GM12878 (cell line): Measurements from ENCODE around the gene ROCK2.

Source experiments
- BRCA1 ChIP-seq: IDR thresholded peaks from 2 replicates; pipeline ENCODE4 v1.6.1; 2011; ENCODE audit warnings: low read depth, low read length, improper control_type of control experiment
- CHD2 ChIP-seq: IDR thresholded peaks from 2 replicates; pipeline ENCODE4 v1.6.1; 2011; ENCODE audit warnings: low read depth, low read length, improper control_type of control experiment, borderline replicate concordance
- EGR1 ChIP-seq, 2 experiments: IDR thresholded peaks; 1 replicate in 1 of 2; 2 replicates in 1 of 2; pipeline ENCODE4 v1.6.1; 2011 to 2012; ENCODE audit warnings: low read depth in 2 of 2, low read length in 2 of 2, borderline replicate concordance in 1 of 2, mild to moderate bottlenecking in 1 of 2, moderate library complexity in 1 of 2
- MYC ChIP-seq: IDR thresholded peaks from 2 replicates; pipeline ENCODE4 v1.6.1; 2011; ENCODE audit warnings: mild to moderate bottlenecking, low read length, moderate library complexity, inconsistent platforms; ENCODE audit not compliant: insufficient read depth, insufficient replicate concordance, insufficient read length, severe bottlenecking
- NFIC ChIP-seq: IDR thresholded peaks from 2 replicates; pipeline ENCODE4 v1.6.1; 2012; ENCODE audit warnings: low read depth, mild to moderate bottlenecking, inconsistent platforms, low read length, moderate library complexity
- POLR2A ChIP-seq: IDR thresholded peaks from 2 replicates; pipeline ENCODE4 v1.6.1; 2011; ENCODE audit warnings: low read depth, mild to moderate bottlenecking, low read length
- RAD51 ChIP-seq: fragments of 450-650 bp; IDR thresholded peaks from 2 replicates; pipeline ENCODE4 v1.6.1; 2016; ENCODE audit warnings: moderate library complexity, mild to moderate bottlenecking, inconsistent platforms
- RUNX3 ChIP-seq: IDR thresholded peaks from 2 replicates; pipeline ENCODE4 v1.6.1; 2012; ENCODE audit warnings: low read length, inconsistent platforms
- SP1 ChIP-seq: IDR thresholded peaks from one replicate; pipeline ENCODE4 v1.6.1; 2011; ENCODE audit warnings: low read depth, low read length
- TF ChIP-seq, protein P1 (sequence below), 3 experiments: IDR thresholded peaks in 2 of 3; conservative IDR thresholded peaks in 1 of 3; 2 replicates each; pipeline ENCODE4 v1.5.1; 2011; ENCODE audit warnings: low read depth in 3 of 3, low read length in 3 of 3, mild to moderate bottlenecking in 3 of 3, control low read depth in 2 of 3, moderate library complexity in 2 of 3, inconsistent platforms in 1 of 3, mixed read lengths in 1 of 3; ENCODE audit not compliant: control insufficient read depth in 2 of 3, insufficient read depth in 1 of 3; ENCODE audit errors: extremely low read depth in 1 of 3
- TF ChIP-seq, protein P2 (sequence below): IDR thresholded peaks from 2 replicates; pipeline ENCODE4 v1.6.1; 2011; ENCODE audit warnings: mild to moderate bottlenecking, low read depth, low read length, moderate library complexity; ENCODE audit not compliant: insufficient replicate concordance
- TF ChIP-seq, protein P3 (sequence below): IDR thresholded peaks from 2 replicates; pipeline ENCODE4 v1.6.1; 2012; ENCODE audit warnings: mild to moderate bottlenecking, low read depth, low read length
- TF ChIP-seq, protein P4 (sequence below): fragments of 450-650 bp; conservative IDR thresholded peaks from 2 replicates; pipeline ENCODE4 v1.6.1; 2017; ENCODE audit warnings: mild to moderate bottlenecking, moderate library complexity
- TF ChIP-seq, protein P5 (sequence below): fragments of 450-650 bp; IDR thresholded peaks from 2 replicates; pipeline ENCODE4 v1.6.1; 2017; ENCODE audit warnings: mild to moderate bottlenecking

DNA sequence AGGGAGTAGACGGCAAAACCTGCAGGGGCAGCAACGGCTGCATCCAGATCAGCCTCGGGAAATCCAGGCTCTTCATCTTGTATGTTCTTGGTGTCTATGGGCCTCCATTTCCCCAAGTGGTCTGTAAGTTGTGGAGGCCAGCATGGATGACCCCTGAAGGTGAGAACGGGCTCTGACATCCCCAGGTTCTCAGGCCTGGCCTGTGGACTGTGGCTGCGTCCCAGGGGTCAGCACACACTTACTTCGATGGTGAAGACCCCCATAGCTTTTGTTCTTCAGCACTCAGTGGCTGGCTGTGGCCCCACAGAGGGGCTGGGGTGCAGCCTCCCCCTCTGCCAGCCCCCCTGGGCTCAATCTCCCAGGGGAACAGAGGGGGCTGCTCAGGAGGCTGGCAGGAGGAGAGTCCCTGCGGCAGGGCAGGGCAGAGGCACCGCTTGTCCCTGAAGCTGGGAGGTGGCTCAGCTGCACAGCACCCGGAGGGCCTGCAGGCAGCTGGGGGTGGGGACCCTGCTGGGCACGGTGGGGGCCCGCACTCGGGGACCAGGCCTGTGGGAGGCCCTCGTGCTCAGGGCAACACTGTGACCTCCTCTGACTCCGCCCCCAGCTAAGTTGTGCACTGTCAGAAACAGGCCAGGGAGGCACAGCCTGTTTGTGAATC, 185.4 kb downstream of the ROCK2 start:
- TF ChIP-seq POLR2A (no peak), CHD2 (no peak), RUNX3 (no peak), RAD51 (no peak), NFIC (no peak), MYC (no peak), EGR1 (IDR thresholded peaks at IDR 0.05; ENCODE audit: borderline replicate concordance in 1 of 2, low read depth in 2 of 2, low read length in 2 of 2) (no peak), BRCA1 (no peak), SP1 (no peak)
- TF ChIP-seq, protein P1, sequence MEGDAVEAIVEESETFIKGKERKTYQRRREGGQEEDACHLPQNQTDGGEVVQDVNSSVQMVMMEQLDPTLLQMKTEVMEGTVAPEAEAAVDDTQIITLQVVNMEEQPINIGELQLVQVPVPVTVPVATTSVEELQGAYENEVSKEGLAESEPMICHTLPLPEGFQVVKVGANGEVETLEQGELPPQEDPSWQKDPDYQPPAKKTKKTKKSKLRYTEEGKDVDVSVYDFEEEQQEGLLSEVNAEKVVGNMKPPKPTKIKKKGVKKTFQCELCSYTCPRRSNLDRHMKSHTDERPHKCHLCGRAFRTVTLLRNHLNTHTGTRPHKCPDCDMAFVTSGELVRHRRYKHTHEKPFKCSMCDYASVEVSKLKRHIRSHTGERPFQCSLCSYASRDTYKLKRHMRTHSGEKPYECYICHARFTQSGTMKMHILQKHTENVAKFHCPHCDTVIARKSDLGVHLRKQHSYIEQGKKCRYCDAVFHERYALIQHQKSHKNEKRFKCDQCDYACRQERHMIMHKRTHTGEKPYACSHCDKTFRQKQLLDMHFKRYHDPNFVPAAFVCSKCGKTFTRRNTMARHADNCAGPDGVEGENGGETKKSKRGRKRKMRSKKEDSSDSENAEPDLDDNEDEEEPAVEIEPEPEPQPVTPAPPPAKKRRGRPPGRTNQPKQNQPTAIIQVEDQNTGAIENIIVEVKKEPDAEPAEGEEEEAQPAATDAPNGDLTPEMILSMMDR (IDR thresholded peaks at IDR 0.05 in 2 of 3, conservative IDR thresholded peaks at IDR 0.05 in 1 of 3; ENCODE audit: control insufficient read depth in 2 of 3, extremely low read depth in 1 of 3, insufficient read depth in 1 of 3, low read depth in 3 of 3, low read length in 3 of 3), result no peak
- TF ChIP-seq, protein P2, sequence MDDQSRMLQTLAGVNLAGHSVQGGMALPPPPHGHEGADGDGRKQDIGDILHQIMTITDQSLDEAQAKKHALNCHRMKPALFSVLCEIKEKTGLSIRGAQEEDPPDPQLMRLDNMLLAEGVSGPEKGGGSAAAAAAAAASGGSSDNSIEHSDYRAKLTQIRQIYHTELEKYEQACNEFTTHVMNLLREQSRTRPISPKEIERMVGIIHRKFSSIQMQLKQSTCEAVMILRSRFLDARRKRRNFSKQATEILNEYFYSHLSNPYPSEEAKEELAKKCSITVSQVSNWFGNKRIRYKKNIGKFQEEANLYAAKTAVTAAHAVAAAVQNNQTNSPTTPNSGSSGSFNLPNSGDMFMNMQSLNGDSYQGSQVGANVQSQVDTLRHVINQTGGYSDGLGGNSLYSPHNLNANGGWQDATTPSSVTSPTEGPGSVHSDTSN, result no peak
- TF ChIP-seq, protein P3, sequence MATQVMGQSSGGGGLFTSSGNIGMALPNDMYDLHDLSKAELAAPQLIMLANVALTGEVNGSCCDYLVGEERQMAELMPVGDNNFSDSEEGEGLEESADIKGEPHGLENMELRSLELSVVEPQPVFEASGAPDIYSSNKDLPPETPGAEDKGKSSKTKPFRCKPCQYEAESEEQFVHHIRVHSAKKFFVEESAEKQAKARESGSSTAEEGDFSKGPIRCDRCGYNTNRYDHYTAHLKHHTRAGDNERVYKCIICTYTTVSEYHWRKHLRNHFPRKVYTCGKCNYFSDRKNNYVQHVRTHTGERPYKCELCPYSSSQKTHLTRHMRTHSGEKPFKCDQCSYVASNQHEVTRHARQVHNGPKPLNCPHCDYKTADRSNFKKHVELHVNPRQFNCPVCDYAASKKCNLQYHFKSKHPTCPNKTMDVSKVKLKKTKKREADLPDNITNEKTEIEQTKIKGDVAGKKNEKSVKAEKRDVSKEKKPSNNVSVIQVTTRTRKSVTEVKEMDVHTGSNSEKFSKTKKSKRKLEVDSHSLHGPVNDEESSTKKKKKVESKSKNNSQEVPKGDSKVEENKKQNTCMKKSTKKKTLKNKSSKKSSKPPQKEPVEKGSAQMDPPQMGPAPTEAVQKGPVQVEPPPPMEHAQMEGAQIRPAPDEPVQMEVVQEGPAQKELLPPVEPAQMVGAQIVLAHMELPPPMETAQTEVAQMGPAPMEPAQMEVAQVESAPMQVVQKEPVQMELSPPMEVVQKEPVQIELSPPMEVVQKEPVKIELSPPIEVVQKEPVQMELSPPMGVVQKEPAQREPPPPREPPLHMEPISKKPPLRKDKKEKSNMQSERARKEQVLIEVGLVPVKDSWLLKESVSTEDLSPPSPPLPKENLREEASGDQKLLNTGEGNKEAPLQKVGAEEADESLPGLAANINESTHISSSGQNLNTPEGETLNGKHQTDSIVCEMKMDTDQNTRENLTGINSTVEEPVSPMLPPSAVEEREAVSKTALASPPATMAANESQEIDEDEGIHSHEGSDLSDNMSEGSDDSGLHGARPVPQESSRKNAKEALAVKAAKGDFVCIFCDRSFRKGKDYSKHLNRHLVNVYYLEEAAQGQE, result no peak
- TF ChIP-seq, protein P4, sequence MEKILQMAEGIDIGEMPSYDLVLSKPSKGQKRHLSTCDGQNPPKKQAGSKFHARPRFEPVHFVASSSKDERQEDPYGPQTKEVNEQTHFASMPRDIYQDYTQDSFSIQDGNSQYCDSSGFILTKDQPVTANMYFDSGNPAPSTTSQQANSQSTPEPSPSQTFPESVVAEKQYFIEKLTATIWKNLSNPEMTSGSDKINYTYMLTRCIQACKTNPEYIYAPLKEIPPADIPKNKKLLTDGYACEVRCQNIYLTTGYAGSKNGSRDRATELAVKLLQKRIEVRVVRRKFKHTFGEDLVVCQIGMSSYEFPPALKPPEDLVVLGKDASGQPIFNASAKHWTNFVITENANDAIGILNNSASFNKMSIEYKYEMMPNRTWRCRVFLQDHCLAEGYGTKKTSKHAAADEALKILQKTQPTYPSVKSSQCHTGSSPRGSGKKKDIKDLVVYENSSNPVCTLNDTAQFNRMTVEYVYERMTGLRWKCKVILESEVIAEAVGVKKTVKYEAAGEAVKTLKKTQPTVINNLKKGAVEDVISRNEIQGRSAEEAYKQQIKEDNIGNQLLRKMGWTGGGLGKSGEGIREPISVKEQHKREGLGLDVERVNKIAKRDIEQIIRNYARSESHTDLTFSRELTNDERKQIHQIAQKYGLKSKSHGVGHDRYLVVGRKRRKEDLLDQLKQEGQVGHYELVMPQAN, result no peak
- TF ChIP-seq, protein P5, sequence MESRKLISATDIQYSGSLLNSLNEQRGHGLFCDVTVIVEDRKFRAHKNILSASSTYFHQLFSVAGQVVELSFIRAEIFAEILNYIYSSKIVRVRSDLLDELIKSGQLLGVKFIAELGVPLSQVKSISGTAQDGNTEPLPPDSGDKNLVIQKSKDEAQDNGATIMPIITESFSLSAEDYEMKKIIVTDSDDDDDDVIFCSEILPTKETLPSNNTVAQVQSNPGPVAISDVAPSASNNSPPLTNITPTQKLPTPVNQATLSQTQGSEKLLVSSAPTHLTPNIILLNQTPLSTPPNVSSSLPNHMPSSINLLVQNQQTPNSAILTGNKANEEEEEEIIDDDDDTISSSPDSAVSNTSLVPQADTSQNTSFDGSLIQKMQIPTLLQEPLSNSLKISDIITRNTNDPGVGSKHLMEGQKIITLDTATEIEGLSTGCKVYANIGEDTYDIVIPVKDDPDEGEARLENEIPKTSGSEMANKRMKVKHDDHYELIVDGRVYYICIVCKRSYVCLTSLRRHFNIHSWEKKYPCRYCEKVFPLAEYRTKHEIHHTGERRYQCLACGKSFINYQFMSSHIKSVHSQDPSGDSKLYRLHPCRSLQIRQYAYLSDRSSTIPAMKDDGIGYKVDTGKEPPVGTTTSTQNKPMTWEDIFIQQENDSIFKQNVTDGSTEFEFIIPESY, result no peak
